Stimulated activated CD4-positive, alpha-beta T cell treated with anti-CD3 and anti-CD28 coated beads, Interleukin-4, amount 100 ng/mL, for 4 hours (primary cell): ENCODE data around the gene C11orf71.
A peak's percentile ranks its signal among the peaks of the same experiment; 100 is the strongest.

Experiments
- DNase-seq, 2 experiments: peaks; one replicate each; pipeline ENCODE4 v3.0.0-alpha.2; 2020

C11orf71 gene

GRCh38 chr11:114400216-114400914, at the start of gene C11orf71, which contains the start of gene RBM7:
TSS of gene C11orf71 (minus strand) at chr11:114400511. CDS start at chr11:114400331, 180 bp downstream.
TSS of gene RBM7 (plus strand) at chr11:114400666. CDS start at chr11:114400672, 6 bp downstream.
- DNase-seq = peak; percentile 97 to 98

- DNase-seq = no peak
Observed at GRCh38 chr11:114449845-114450244, 49.5 kb upstream of the C11orf71 start.

GRCh38 chr11:114448749-114449482, 48.6 kb upstream of the C11orf71 start:
- no peak for DNase-seq

- DNase-seq = no peak
Observed at GRCh38 chr11:114447892-114448291, 47.6 kb upstream of the C11orf71 start.

- no peak for DNase-seq
Observed at GRCh38 chr11:114447444-114447843, 47.1 kb upstream of the C11orf71 start.

GRCh38 chr11:114442536-114442935, 42.2 kb upstream of the C11orf71 start:
- DNase-seq = no peak

- DNase-seq = no peak
Observed at GRCh38 chr11:114441921-114442320, 41.6 kb upstream of the C11orf71 start.

- DNase-seq = no peak
Observed at GRCh38 chr11:114440971-114441763, 40.9 kb upstream of the C11orf71 start.

- no peak for DNase-seq
Observed at GRCh38 chr11:114440121-114440860, 40.0 kb upstream of the C11orf71 start.

- DNase-seq = peak; percentile 91 to 95
Observed at GRCh38 chr11:114439229-114440120, 39.2 kb upstream of the C11orf71 start, which contains the start of gene REXO2. TSS of gene REXO2 (plus strand) at chr11:114439467. CDS start at chr11:114439529, 62 bp downstream.

GRCh38 chr11:114438303-114438702, 38.0 kb upstream of the C11orf71 start:
- no peak for DNase-seq

- DNase-seq = no peak
Observed at GRCh38 chr11:114433376-114433775, 33.1 kb upstream of the C11orf71 start.

GRCh38 chr11:114432893-114433292, 32.6 kb upstream of the C11orf71 start:
- no peak for DNase-seq

GRCh38 chr11:114430290-114430689, 30.0 kb upstream of the C11orf71 start:
- DNase-seq = no peak

- DNase-seq = no peak
Observed at GRCh38 chr11:114426280-114426679, 26.0 kb upstream of the C11orf71 start.

GRCh38 chr11:114416441-114416961, 16.2 kb upstream of the C11orf71 start:
- no peak for DNase-seq

- DNase-seq = no peak
Observed at GRCh38 chr11:114413958-114414357, 13.6 kb upstream of the C11orf71 start.

GRCh38 chr11:114412946-114413345, 12.6 kb upstream of the C11orf71 start:
- no peak for DNase-seq

GRCh38 chr11:114401311-114401710, 1.0 kb upstream of the C11orf71 start:
- DNase-seq = no peak

GRCh38 chr11:114400915-114401223, 558 bp upstream of the C11orf71 start:
- no peak for DNase-seq

- no peak for DNase-seq
Observed at GRCh38 chr11:114399490-114400215, 658 bp downstream of the C11orf71 start.
